Activated CD4-positive, alpha-beta T cell treated with anti-CD3 and anti-CD28 coated beads, Interleukin-2, amount 50 U/mL, for 48 hours (primary cell): ENCODE results near the gene CST4.
A peak's percentile ranks its signal among the peaks of the same experiment; 100 is the strongest.
"Not testable (repeated sequence)": the region's sequence is repeated elsewhere in the genome, so short reads cannot be mapped to it uniquely, and the experiment has no call there.

Experiments used
- DNase-seq, 2 experiments: peaks; one replicate each; pipeline ENCODE4 v3.0.0-alpha.2; 2020

CST4 gene

DNA sequence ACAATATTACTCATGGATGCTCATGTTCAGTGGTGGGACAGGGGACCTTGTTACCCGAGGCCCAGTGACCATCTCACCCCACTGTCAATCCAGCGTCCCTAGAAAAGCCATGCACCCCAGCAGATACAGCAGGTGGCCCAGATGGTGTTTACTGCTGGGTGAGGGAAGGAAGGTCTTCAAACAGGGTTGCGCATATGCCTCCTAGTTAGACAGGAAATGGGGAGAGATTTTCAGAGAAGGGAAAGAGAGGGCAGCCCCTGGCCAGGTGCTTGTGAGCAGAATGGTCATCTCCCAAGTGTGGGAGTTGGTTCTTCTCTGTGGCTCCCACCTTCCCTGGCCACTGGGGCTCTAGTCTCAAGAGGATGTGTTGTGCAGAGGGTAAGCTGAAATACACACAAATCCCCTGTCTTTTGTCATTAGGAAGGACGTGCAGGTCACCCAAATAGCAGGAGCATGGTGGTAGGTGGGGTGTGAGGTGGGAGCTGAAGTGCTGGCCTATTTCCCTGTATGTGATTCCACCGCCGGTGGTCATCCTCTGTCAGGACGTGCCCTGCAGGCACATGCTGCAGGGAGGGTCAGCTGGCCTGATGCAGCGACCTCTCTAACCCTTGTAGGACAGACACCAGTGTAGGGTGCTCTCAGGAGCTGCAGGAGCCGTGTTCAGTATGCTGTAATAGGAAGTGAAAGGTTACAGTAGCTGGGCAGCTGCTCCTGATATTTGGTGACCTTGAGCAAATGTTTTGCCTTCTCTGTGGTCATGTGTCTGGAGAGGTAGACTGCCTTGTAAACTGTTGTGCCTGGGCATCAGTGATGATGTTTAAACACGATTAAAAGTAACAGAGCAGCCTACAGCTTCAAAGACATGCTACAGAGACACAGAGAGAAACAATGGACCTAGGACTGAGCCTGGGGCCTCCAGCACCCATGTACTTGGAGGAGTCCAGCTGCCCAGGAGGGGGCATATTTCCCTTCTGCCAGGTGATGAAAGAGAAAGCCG, 47.9 kb downstream of the CST4 start:
- DNase-seq, result no peak

DNA sequence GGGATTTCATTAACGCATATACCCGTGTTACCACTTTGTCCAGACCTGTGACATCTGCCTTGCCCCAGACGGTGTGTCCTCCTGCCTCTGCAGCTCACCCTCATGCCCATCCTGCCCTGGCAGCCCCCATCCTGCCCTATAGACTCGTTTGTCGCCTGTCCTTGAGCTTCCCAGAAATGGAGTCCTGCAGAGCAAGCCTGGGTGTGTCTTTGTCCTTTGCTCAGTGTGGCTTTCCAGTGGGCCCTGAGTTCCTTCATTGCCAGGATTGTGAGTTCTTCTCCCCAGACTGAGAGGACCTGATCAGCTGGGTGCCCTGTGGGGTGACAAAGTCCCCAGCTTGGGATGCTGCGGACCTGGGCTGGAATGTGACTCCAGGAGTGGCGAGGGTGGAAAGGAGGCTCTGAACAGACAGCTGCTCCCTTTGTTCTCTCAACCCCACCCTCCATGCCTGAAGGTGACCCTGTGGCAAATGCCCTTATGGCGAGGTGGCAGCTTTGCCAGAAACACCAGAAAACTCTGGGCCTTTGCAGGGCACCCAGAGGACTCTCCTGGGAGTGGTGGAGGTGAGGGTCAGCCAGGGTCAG, 48.7 kb downstream of the CST4 start:
- no peak for DNase-seq

- no peak for DNase-seq
These were observed 49.3 kb downstream of the CST4 start for GRCh38 chr20:23639490-23639958.

- no peak for DNase-seq
These were observed 50.5 kb downstream of the CST4 start for GRCh38 chr20:23638309-23638708.

DNA sequence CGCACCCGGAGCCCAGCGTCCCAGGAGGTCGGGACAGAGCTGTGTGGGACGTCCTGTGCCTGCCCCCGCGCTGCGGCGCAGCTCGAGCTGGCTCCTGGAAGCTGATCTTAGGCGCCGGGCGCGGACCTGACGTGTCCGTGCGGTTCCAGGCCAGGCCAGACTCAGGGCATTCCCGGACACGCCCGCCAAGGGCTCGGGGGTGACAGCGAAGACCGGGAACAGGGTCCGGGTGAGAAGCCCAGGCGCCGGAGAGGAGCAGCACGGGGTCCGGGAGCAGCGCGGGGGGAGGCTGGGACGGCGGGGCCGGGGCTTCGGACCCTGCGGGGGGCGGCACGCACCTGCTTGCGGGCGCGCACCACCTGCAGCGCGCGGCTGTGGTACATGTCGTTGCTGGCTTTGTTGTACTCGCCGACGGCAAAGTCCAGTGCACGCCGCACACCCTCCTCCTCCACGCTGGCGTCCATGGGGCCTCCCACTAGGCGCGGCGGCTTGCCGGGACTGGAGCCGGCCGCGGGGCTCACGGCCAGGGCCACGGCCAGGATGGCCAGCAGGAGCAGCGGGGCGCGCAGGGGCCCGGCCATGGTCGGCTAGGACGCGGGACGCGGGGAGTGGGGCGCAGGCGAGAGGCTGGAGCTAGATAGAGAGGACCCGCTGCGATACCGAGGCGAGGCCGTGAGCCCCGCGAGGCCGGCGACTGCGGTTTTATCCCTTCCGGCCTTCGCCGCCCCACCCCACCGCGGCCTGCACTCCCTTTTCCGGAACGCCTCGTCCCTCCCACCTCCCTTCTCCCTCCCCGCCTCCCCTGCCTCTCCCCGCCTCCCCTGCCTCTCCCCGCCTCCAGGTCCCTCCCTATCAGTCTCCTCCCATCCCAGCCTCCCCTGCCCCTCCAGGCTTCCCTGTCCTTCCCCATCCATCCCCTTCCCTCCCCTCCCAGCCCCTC, 51.3 kb downstream of the CST4 start, which contains the start of gene CST3:
CST3 (minus strand) TSS at position 674 of the 940 bp plus-strand sequence; CDS start at position 581, 93 bp downstream.
- DNase-seq, result peak; percentile 13 to 18

GRCh38 chr20:23636908-23637281, 51.9 kb downstream of the CST4 start:
- no peak for DNase-seq

DNA sequence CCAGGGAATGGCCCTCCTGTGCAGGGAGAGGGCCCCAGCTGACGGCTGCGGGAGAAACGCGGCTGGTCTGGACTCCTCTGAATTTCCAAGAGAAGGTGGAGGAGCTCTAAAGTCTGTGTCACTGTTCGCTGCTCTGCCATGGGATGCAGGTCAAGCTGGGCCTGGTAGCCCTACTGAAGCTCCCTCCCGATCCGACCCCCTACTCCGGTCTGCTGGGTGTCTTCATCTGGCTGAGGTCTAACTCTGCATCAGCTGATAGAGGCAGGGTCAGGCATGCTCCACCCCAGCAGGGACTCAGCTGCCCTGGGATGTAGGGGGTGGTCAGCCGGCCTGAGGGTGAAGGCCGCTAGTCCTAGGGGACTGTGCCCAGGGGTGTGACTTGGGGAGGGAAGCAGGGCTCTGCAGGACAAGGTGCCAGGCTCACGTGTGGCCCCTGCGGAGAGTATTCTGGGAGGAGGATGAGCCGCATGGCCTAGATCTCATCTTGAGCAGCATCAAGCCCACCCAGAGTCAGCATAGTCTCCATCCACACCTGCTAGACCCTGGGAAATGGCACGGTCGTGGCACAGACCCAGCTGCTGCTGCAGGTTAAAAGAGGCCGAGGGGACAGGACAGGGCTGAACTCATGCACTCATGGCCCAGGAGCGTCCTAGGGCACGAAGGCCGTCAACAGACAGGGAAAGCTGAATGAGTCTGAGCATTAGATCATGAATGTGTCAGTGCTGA, 52.5 kb downstream of the CST4 start:
- DNase-seq, result no peak

GRCh38 chr20:23635768-23636090, 53.1 kb downstream of the CST4 start:
- DNase-seq, result not testable (repeated sequence)
